B cell (primary cell): ENCODE data around the gene CACNA1A.

ENCODE experiments used
- EZH2 ChIP-seq: IDR thresholded peaks from 2 replicates; pipeline ENCODE4 v1.6.1; 2012; ENCODE audit warnings: borderline replicate concordance, low read depth, mild to moderate bottlenecking, moderate library complexity, low read length; ENCODE audit not compliant: insufficient read depth, poor library complexity, severe bottlenecking
- TF ChIP-seq, protein P1 (sequence below): fragments of 200-600 bp; IDR thresholded peaks from one replicate; pipeline ENCODE4 v1.8.0; 2022; ENCODE audit warnings: antibody characterized with exemption, mild to moderate bottlenecking

DNA sequence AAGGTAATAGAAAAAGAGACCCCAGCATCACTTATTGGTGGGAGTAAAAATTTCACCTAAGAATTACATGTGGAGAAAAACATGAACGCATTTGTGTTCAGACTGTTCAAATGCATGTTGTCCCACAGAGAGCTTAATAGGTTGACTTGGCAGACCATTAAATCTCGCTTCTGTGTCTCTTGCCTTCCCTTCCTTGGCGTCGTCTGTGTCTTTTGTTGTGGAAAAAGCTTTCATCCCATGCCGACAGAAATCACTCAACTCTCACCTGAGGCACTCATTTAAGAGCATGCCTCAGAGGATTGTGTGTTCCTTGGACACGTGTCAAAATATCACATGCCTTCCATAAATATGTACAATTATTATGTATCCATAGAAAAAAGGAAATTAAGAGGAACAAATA lies 24.4 kb upstream of the CACNA1A start:
- TF ChIP-seq, protein P1, sequence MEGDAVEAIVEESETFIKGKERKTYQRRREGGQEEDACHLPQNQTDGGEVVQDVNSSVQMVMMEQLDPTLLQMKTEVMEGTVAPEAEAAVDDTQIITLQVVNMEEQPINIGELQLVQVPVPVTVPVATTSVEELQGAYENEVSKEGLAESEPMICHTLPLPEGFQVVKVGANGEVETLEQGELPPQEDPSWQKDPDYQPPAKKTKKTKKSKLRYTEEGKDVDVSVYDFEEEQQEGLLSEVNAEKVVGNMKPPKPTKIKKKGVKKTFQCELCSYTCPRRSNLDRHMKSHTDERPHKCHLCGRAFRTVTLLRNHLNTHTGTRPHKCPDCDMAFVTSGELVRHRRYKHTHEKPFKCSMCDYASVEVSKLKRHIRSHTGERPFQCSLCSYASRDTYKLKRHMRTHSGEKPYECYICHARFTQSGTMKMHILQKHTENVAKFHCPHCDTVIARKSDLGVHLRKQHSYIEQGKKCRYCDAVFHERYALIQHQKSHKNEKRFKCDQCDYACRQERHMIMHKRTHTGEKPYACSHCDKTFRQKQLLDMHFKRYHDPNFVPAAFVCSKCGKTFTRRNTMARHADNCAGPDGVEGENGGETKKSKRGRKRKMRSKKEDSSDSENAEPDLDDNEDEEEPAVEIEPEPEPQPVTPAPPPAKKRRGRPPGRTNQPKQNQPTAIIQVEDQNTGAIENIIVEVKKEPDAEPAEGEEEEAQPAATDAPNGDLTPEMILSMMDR: no peak
- no peak for TF ChIP-seq EZH2
